PFSK-1 (cell line): Measurements from ENCODE around the gene KLHDC8A.

Source experiments
- FOXP2 ChIP-seq: optimal IDR thresholded peaks from 2 replicates; pipeline ENCODE3; 2011; ENCODE audit warnings: borderline replicate concordance, control low read depth, inconsistent platforms; ENCODE audit not compliant: insufficient read depth; ENCODE audit errors: extremely low read length, extremely low read depth
- POLR2AphosphoS5 ChIP-seq: IDR thresholded peaks from 2 replicates; pipeline ENCODE4 v1.6.1; 2012; ENCODE audit warnings: low read depth, mild to moderate bottlenecking, control low read depth, low read length, moderate library complexity
- REST ChIP-seq, 2 experiments: IDR thresholded peaks; 2 replicates each; pipeline versions ENCODE4 v1.6.1 to v1.8.0; 2011 to 2012; ENCODE audit warnings: low read depth in 2 of 2, low read length in 2 of 2, control low read depth in 1 of 2, inconsistent platforms in 1 of 2, mild to moderate bottlenecking in 1 of 2, moderate library complexity in 1 of 2; ENCODE audit not compliant: insufficient read depth in 1 of 2
- SIN3A ChIP-seq: IDR thresholded peaks from 2 replicates; pipeline ENCODE4 v1.6.1; 2012; ENCODE audit warnings: mild to moderate bottlenecking, low read length, moderate library complexity, borderline replicate concordance; ENCODE audit not compliant: insufficient read depth
- TAF1 ChIP-seq: IDR thresholded peaks from 2 replicates; pipeline ENCODE4 v1.6.1; 2012; ENCODE audit warnings: low read length, control low read depth, borderline replicate concordance; ENCODE audit not compliant: insufficient read depth

- TF ChIP-seq POLR2AphosphoS5 (no peak), TAF1 (no peak), REST (IDR thresholded peaks at IDR 0.05; ENCODE audit: insufficient read depth in 1 of 2, low read depth in 2 of 2, low read length in 2 of 2) (no peak), SIN3A (no peak), FOXP2 (no peak)
These were observed 37.4 kb downstream of the KLHDC8A start for GRCh38 chr1:205319081-205320018.
